Urinary bladder (tissue), 4 donors: ENCODE data around the gene NISCH. TPM values are rescaled to one million over a fixed set of nuclear protein-coding genes. Genes with fewer than 3 reads are reported as not detected.

Experiments
- DNase-seq: peaks from one replicate; pipeline ENCODE4 v3.0.0-alpha.2; 2015; ENCODE audit errors: extremely low spot score
- H3K27ac ChIP-seq: one replicate; pipeline ENCODE4 v1.5.1; 2013; ENCODE audit warnings: low read depth, mild to moderate bottlenecking, moderate library complexity
- H3K36me3 ChIP-seq: one replicate; pipeline ENCODE4 v1.6.1; 2013; ENCODE audit warnings: mild to moderate bottlenecking, moderate library complexity; ENCODE audit not compliant: insufficient read depth
- H3K4me1 ChIP-seq: one replicate; pipeline ENCODE4 v1.6.1; 2013; ENCODE audit warnings: mild to moderate bottlenecking, moderate library complexity; ENCODE audit not compliant: insufficient read depth
- H3K4me3 ChIP-seq: one replicate; pipeline ENCODE4 v1.5.1; 2013; ENCODE audit warnings: low read depth, low read length
- WGBS: extraction: QIAGEN DNeasy Blood & Tissue Kit; methylation state at CpG from one replicate; pipeline ENCODE4 v1.1.7; 2013; 5-methylcytosine and 5-hydroxymethylcytosine counted together
- polyA plus RNA-seq: library from polyadenylated mRNA; stranded (reverse); fragments of 200-250 nt; gene quantifications from one replicate; pipeline ENCODE4 v1.2.3, GENCODE V29; 2013
- total RNA-seq: library from RNA; depleted of rRNA; stranded (reverse); fragments of >200 nt; gene quantifications from one replicate; pipeline ENCODE4 v1.2.3, GENCODE V29; 2014
- donor health status: healthy with polysubstance abuse.
- donor health status: healthy.

Gene NISCH
- total and polyA plus RNA-seq, 2 donors, result 83.6 to 85.3 TPM

- Histone ChIP-seq H3K4me3 (no peak overlapping the region), H3K36me3 (no peaks in the 10 kb centered on the region), H3K4me1 (no peaks in the 10 kb centered on the region), H3K27ac (no peak overlapping the region)
- 75% methylated on average over 10 of the region's 10 CpGs for WGBS
- DNase-seq, result no peak
These were observed 23.8 kb upstream of the NISCH start for GRCh38 chr3:52431459-52432223.

GRCh38 chr3:52432225-52432624 is 23.2 kb upstream of the NISCH start:
- Histone ChIP-seq H3K4me3 (no peak overlapping the region), H3K4me1 (no peaks in the 10 kb centered on the region), H3K36me3 (no peaks in the 10 kb centered on the region), H3K27ac (no peak overlapping the region)
- WGBS, result 81% methylated on average over 6 of the region's 6 CpGs
- DNase-seq, result no peak

GRCh38 chr3:52432691-52433141 is 22.7 kb upstream of the NISCH start:
- Histone ChIP-seq H3K4me3 (no peak overlapping the region), H3K4me1 (no peaks in the 10 kb centered on the region), H3K27ac (no peak overlapping the region), H3K36me3 (no peaks in the 10 kb centered on the region)
- WGBS, result 72% methylated on average over 4 of the region's 4 CpGs
- DNase-seq, result no peak

GRCh38 chr3:52433328-52433995 is 21.9 kb upstream of the NISCH start:
- WGBS, result 62% methylated on average over 10 of the region's 10 CpGs
- Histone ChIP-seq H3K27ac (no peak overlapping the region), H3K4me1 (no peaks in the 10 kb centered on the region), H3K4me3 (no peak overlapping the region), H3K36me3 (no peaks in the 10 kb centered on the region)
- no peak for DNase-seq

- Histone ChIP-seq H3K4me3 (no peak overlapping the region), H3K36me3 (no peaks in the 10 kb centered on the region), H3K4me1 (no peaks in the 10 kb centered on the region), H3K27ac (no peak overlapping the region)
- WGBS, result 82% methylated on average over 6 of the region's 6 CpGs
- no peak for DNase-seq
These were observed 21.4 kb upstream of the NISCH start for GRCh38 chr3:52433996-52434479.

- Histone ChIP-seq H3K36me3 (no peaks in the 10 kb centered on the region), H3K27ac (no peak overlapping the region), H3K4me3 (no peak overlapping the region), H3K4me1 (no peaks in the 10 kb centered on the region)
- no peak for DNase-seq
- 90% methylated on average over 9 of the region's 9 CpGs for WGBS
These were observed 20.8 kb upstream of the NISCH start for GRCh38 chr3:52434491-52435115.

GRCh38 chr3:52435246-52436101 is 19.9 kb upstream of the NISCH start:
- no peak overlapping the region for H3K4me3 ChIP-seq
- no peaks in the 10 kb centered on the region for H3K36me3 ChIP-seq
- H3K27ac ChIP-seq, result no peak overlapping the region
- no peaks in the 10 kb centered on the region for H3K4me1 ChIP-seq
- no peak for DNase-seq
- WGBS, result 94% methylated on average over 32 of the region's 32 CpGs

- WGBS, result 81% methylated on average over 13 of the region's 13 CpGs
- H3K36me3 ChIP-seq, result no peaks in the 10 kb centered on the region
- H3K27ac ChIP-seq, result no peak overlapping the region
- H3K4me1 ChIP-seq, result no peaks in the 10 kb centered on the region
- no peak overlapping the region for H3K4me3 ChIP-seq
- no peak for DNase-seq
These were observed 18.8 kb upstream of the NISCH start for GRCh38 chr3:52436500-52437149.

- 91% methylated on average over 15 of the region's 15 CpGs for WGBS
These were observed 17.9 kb upstream of the NISCH start for GRCh38 chr3:52437326-52438103.

GRCh38 chr3:52438104-52438376 is 17.4 kb upstream of the NISCH start:
- Histone ChIP-seq H3K36me3 (no peaks in the 10 kb centered on the region), H3K27ac (no peak overlapping the region), H3K4me1 (no peaks in the 10 kb centered on the region), H3K4me3 (no peak overlapping the region)
- DNase-seq, result no peak
- WGBS, result 82% methylated on average over 6 of the region's 6 CpGs

More at GRCh38 chr3:52437326-52438103, 17.9 kb upstream of the NISCH start:
- H3K36me3 ChIP-seq, result no peaks in the 10 kb centered on the region
- no peaks in the 10 kb centered on the region for H3K4me1 ChIP-seq
- no peak for DNase-seq
- H3K4me3 ChIP-seq, result no peak overlapping the region
- H3K27ac ChIP-seq, result no peak overlapping the region

GRCh38 chr3:52438579-52439425 is 16.6 kb upstream of the NISCH start:
- H3K4me1 ChIP-seq, result no peaks in the 10 kb centered on the region
- no peaks in the 10 kb centered on the region for H3K36me3 ChIP-seq
- no peak overlapping the region for H3K4me3 ChIP-seq
- no peak overlapping the region for H3K27ac ChIP-seq
- DNase-seq, result no peak
- 90% methylated on average over 9 of the region's 9 CpGs for WGBS
